Stimulated activated CD4-positive, alpha-beta T cell treated with anti-CD3 and anti-CD28 coated beads, Interleukin-2, amount 100 ng/mL, for 4 hours (primary cell): ENCODE data around the gene CEP295NL.
"Not testable (repeated sequence)": the region's sequence is repeated elsewhere in the genome, so short reads cannot be mapped to it uniquely, and the experiment has no call there.

Experiments used
- DNase-seq: peaks from one replicate; pipeline ENCODE4 v3.0.0-alpha.2; 2020; ENCODE audit warnings: low read depth

The CEP295NL gene

GRCh38 chr17:78903101-78903779 lies at the start of gene CEP295NL:
CEP295NL (minus strand) TSS chr17:78903201; CDS start chr17:78901828, 1,373 bp downstream.
- no peak for DNase-seq

GRCh38 chr17:78952706-78953105 lies 49.7 kb upstream of the CEP295NL start:
- no peak for DNase-seq

- no peak for DNase-seq
Observed at GRCh38 chr17:78951967-78952551, 49.1 kb upstream of the CEP295NL start.

- DNase-seq = no peak
Observed at GRCh38 chr17:78950870-78951269, 47.9 kb upstream of the CEP295NL start.

GRCh38 chr17:78947235-78948149 lies 44.5 kb upstream of the CEP295NL start:
- no peak for DNase-seq

GRCh38 chr17:78946631-78947030 lies 43.6 kb upstream of the CEP295NL start:
- DNase-seq = no peak

- no peak for DNase-seq
Observed at GRCh38 chr17:78946131-78946530, 43.1 kb upstream of the CEP295NL start.

GRCh38 chr17:78945455-78945854 lies 42.5 kb upstream of the CEP295NL start:
- DNase-seq = not testable (repeated sequence)

- no peak for DNase-seq
Observed at GRCh38 chr17:78944956-78945355, 42.0 kb upstream of the CEP295NL start.

GRCh38 chr17:78944026-78944425 lies 41.0 kb upstream of the CEP295NL start:
- DNase-seq = no peak

- no peak for DNase-seq
Observed at GRCh38 chr17:78940708-78941107, 37.7 kb upstream of the CEP295NL start.

- DNase-seq = no peak
Observed at GRCh38 chr17:78940258-78940657, 37.3 kb upstream of the CEP295NL start.

- DNase-seq = no peak
Observed at GRCh38 chr17:78939615-78940014, 36.6 kb upstream of the CEP295NL start.

- no peak for DNase-seq
Observed at GRCh38 chr17:78937561-78937960, 34.6 kb upstream of the CEP295NL start.

- DNase-seq = no peak
Observed at GRCh38 chr17:78935419-78936323, 32.7 kb upstream of the CEP295NL start.

- DNase-seq = no peak
Observed at GRCh38 chr17:78934681-78935418, 31.8 kb upstream of the CEP295NL start.

GRCh38 chr17:78933959-78934568 lies 31.1 kb upstream of the CEP295NL start:
- DNase-seq = no peak

- DNase-seq = no peak
Observed at GRCh38 chr17:78933025-78933958, 30.3 kb upstream of the CEP295NL start.
